HG02884 (cell line): ENCODE results near the gene LRRK1.

Experiments used
- ATAC-seq: cut with Tn5 transposase; IDR thresholded peaks from one replicate; pipeline ENCODE4 v1.9.1; 2021; ENCODE audit warnings: mild to moderate bottlenecking, moderate library complexity; ENCODE audit not compliant: unreplicated experiment

Gene LRRK1

DNA sequence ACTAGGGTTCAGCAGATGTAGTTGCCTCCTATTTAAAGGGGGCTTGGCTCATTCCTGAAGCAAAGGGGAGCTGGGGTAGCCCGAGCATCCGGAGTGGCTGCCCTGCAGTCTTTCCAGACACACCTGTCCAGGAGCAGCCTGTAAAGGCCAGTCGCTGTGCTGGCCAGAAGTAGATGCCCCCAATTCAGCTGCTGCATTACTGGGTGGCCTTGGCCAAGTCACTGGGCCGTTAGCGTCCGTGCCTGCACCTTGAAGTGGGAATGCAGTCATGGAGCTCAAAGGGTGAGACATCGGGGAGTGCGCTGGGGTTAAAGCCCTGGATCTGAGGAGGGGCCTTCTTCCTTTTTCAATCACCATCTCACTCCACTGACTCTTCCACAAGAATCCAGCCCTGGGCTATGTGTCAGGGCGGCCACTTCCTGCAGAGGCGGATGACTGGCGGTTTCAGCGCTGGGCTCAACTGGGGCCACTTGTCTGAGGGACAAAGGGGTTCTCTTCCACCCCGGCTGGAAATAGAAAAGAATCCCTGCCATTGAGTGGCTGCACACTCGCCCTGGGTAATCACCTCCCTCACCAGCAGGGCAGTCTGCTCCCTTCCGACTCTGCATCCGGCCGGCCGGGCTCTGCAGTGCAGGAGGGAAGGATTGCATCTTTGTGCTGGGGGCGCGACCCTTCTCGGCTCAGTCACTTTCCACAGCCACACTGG lies 27.7 kb upstream of the LRRK1 start:
- no peak for ATAC-seq

DNA sequence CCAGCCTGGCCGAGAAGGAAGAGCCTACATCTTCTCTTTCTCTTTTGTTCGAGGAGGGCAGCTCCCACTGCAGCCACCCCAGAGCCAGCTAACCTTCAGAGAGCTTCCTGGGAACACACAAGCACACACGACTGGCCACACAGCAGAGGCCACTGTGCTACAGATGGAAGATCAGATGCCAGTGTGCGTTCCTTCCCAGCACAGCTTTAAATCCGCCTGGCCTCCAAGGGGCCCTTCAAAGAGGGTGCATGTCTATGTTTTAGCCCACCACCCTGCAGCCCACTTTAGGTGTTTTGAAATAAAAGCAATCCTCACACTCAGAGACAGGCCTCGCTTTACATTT lies 27.2 kb upstream of the LRRK1 start:
- no peak for ATAC-seq

DNA sequence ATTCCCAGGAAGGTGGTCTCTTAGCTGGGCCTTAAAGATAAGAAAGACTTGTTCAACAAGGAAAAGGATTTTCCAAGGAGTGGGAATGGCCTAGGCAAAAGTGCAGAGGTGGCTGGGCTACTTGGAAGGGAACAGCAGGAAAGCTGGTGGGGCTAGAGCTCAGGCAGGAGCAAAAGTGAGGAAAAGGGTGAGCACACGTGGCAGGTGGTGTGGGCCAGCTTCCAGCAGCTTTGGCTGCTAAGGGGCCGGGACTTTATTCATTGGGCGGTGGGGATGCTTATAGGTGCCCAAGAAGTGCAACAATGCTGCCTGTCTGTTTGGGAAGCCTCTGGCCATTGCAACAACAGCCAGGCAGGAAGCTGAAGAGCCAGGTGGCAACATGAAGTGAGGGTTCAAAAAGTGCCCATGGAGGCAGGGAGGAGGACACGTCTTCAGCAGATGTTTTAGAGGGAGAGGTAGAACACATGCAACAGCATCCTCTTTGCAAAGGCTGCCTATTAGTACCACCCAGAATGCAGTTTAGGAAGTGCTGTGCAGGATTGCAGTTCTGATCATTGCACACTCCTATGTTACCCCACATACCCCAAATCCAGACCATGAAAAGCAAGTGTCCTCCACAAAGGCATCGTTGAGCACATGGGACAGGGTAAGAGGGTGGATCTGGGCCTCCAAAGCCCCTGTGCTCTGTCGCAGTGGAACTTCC lies 25.7 kb upstream of the LRRK1 start:
- ATAC-seq: no peak

DNA sequence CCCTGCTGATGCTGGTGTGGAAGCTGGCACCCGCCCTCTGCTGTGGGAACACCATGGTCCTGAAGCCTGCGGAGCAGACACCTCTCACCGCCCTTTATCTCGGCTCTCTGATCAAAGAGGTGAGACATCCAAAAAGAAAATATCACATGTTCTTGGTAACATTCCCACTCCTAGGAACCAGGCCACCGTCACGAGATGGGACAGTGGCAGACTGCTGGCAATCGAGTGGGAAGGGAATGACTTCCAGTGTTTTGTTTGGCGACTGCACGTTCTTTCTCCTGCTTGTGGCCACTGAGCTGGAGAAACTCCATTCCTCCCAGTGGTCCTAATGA lies 25.2 kb upstream of the LRRK1 start:
- no peak for ATAC-seq

DNA sequence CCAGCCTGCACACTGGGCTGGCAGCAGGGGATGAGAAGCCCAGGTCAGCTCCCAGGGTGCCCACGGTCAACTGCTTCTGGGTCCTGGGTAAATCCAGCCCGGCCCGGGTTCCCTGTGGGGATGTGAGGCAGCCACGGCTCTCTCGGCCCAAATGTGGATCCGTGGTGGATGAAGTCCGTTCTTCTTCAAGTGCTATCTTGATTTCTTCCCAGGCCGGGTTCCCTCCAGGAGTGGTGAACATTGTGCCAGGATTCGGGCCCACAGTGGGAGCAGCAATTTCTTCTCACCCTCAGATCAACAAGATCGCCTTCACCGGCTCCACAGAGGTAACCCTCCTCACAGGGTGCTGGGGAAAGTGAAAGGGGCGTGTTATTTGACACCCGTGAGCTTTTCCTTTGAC lies 23.4 kb upstream of the LRRK1 start:
- ATAC-seq: no peak

DNA sequence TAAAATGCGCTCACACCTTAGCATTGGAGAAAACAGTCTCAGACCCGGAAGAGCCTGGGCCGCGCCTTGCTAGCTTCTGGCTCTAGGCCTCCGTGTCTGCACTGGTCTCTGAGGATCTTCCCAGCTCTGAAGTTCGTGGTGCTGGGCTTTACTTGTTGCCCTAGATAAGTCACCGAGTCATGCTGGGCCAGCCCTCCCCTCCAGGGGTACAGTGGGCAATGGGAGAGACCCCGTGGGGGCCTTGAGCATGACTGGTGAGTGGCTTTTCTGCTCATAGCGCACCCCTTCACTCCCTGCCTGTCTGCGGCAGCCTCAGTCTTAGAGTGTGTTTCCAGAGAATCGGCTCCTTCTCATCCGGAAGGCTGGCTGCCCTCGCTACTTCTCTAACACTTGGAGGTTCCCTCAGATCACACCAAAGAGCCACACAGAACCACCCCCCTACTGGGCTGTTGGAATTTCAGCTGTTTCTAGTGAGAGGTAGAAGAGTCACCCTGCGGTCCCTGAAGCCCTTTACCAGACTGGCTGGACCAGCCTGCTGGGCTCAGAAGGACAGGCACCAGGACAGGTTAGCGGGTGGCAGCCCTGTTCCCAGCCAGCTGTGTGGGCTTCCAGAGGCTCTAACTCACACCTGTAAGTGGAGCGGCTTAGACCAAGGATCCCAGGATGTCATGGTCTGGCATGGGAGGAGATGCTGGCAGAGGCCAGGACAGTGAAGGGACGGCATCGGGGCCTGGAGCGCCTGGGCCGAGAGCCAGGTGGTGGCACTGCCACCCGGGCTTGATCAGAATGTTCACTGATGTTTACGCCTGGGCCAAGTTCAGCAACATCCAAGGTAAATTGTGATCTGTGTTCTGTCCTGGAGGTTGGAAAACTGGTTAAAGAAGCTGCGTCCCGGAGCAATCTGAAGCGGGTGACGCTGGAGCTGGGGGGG lies 21.7 kb upstream of the LRRK1 start:
- no peak for ATAC-seq

DNA sequence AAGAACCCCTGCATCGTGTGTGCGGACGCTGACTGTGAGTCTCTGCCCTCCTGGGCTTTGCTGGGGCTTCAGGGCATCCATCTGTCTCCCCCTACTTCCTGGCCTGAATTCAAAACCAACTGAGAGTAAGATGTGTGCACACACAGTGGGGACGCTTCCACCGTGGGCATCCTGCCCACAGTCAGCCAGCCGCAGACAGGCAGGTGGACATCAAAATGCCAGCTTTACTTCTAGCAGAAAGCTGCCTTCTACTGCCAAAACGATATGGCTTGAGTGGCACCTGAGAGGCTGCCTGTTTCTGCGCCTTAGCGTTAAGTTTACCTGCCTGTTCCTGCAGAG lies 21.0 kb upstream of the LRRK1 start:
- ATAC-seq: no peak

DNA sequence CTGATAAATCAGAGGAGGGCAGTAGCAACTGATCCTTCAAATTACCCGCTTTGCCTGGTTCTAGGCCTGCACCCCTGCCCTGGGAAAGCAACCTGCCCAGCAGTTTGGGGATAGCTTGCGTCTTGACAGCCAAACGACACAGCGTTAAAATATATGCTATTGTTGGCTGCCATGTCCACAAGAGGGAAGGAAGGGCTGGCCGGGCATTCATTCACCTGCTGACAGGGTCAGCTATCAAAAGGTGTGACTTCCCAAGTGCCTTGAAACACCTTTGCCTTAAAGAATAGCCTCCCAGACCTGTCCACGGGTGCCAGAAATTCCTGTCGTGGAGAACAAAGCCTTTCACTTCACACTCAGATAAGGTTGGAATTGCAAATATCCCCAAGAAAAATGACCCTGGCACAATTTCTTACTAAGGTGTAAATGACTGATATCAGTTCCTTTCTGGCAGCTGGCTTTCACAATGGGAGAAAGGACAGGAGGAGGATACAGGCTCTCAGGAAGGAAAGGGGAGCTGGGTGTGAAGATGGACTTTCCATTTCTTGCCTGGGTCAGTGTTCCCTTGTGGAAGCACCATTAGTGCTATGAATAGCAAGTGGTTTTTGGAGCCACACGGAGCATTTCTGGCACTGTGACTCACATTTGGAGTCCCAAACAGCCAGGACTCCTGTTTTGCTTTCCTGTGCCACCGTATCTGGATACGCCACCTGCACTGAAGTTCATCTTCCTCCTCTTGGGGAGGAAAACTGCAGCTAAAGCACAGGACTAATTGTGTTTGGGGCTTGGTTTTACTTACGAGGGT lies 20.3 kb upstream of the LRRK1 start:
- no peak for ATAC-seq

DNA sequence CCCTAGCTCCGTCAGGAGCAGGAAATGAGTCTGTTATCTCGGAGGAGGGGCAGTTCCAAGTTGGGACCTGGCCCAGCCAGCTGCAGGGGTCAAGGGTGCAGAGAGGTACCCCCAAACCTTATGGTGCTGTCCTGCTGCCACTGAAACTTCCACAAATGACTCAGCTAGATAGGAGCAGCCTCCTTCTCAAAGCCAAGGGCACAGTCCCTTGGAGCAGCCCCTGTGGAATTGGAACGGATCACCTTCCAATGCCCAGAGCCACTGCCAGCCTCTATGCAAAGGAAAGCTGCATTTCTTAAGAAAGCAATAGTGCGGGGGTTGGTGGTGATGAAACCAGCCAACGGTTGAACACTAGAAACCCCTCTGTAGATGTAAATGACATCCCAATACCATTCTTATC lies 19.6 kb upstream of the LRRK1 start:
- ATAC-seq: no peak

DNA sequence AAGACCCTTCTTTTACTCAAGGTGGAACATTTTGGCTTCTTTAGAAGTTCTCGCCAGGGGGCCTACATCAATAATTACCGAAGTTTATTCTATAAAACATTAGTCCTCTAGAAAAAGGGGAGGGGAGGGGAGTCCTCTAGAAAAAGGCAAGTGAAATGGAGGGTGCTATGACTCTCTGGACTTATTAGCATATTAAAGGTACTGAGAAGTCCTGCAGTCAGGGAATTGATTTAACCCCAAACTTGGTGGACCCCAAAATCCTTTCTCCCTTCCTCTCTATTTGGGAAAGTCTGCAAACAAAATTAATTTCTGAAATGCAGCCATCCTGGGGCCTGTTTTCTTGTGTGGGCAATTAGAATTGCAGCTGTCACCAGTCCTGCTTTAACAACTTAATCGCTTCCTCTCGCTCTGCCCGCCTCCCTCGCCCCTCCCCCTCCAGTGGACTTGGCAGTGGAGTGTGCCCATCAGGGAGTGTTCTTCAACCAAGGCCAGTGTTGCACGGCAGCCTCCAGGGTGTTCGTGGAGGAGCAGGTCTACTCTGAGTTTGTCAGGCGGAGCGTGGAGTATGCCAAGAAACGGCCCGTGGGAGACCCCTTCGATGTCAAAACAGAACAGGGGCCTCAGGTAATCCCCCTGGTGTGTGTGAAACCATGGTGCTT lies 18.9 kb upstream of the LRRK1 start:
- no peak for ATAC-seq

DNA sequence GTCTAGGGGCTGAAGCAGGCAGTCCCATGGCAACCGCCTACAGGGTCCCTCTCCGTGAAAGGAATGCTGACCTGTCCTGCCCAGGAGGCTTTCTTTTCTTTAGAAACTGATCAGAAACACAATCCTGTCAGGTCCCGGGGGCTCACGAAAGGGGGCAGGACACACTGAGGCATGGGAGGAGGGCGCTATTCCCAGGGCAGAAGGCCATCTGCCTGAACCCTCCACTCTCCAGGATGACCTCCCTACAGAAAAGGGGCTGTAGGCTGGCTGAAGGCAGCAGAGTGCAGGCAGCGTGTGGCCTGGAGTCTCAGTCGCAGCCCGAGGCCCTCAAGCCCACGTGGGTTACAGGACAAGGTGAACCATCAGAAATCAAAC lies 18.4 kb upstream of the LRRK1 start:
- no peak for ATAC-seq

DNA sequence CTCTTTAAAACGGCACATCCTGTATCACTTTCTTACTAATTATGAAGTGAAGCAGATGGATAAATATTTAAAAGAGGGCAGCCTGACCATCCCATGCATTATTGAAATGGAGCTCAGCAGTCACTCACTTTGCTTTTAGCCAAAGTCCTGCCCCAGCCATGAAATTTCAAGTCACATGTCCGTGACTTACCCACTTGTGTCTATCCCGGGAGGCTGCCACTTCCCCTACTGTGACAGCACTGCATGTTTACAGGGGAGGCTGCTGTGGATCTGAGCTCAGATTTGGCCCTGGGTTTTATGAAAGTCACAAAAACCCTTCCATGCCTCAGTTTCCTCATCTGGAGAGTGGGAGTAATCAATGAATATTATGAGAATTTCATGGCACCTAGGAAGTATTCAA lies 17.9 kb upstream of the LRRK1 start:
- ATAC-seq: no peak

DNA sequence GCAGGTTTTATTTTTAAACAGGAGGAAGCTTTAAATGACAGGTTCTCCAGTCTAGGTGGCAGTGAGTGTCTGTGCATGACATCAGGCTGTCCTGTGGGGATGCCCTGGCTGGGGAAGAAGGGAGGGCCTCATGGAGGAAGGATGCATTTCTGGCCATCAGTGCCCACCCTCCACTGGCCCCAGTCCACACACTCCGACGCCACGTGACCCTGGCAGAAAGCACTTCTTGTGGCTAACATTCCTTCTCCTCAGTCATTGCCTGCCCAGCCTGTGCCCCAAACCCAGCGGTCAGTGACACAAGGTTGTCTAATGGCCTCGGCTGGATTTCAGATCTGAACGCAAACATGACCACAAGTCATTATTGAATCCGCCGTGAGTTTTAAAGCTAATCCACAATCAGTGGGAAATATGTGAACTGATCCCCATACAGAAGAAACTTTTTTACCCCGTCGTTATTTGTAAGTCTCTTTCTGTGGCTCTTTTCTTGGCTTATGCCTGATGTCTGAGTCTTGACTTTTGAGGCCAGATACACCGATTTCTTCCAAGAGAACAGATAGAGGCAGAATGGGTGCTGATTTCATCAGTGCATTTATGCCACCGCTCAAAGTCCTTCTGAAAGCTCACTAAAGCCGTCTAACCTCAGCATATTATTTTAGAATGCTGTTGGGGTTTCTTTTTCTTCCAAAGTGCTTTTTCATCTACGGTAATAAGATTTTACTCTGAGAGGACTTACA lies 17.3 kb upstream of the LRRK1 start:
- no peak for ATAC-seq

DNA sequence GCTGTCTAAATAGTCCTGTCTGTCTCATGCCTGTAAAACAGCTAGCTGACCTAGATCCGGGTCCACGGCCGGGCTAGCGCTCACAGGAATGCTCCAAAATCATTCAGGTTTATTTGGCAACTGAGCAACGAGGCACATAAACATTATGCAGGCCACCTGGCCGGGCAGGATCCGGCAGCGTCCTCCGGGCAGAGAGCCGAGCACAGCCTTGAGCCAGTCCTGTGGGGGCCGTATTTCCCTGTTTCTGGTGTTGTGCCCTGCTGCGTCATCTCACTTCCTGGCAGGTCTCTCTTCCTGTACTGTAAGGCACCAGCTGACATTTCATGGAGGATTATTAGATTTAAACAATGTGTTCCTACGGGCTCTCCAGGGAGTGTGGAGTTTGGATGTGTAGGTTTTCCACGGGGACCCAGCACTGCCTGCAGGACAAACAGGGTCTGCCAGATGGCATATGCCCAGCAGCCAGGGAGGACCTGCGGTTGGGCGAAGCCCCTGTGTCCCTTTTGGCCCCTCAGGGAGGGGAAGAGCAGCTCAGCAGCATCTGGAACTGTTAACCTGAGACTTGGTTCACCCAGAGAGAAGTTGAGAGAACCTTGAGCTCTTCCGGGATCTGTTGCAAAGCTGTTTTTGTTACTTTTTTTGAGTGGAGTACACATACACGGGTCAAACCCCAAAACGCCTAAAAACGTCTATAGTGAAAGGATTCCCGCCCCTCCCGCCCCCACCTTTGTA lies 16.6 kb upstream of the LRRK1 start:
- ATAC-seq: no peak

DNA sequence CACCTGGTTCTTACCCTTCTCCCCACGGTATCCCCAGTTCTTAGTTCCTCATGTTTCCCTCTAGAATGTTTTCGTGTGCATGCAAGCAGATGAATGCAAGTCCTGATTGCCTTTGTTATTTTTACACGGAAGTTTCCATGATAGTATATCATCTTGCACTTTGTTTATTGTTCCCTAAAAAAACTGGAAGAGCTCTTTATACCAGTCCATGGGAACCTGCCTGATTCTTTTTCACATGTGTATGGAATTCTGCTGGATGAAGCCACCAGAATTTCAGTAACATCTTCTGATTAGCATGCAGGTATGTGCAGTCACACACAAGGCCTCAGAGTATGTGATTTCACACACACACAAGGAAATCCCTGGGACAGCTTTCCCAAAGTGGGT lies 16.0 kb upstream of the LRRK1 start:
- no peak for ATAC-seq

DNA sequence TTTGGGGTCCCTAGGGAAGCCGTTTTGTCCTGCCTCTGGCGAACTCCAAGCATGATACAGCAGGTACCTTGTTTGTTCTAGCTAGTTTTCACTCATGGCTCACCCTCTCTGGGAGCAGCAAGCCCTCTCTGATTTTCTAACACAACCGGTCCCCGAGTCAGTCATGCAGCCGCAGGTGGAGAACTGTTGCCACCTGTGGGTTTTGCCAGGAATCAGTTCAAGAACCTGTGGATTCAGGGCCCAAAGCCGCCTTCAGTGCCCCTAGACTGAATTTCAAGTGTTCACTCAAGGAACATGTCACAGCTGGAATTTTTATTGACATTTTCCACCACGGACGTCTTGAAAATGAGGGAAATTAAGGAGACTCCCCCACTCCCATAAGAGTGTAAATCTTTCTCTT lies 13.3 kb upstream of the LRRK1 start:
- no peak for ATAC-seq

DNA sequence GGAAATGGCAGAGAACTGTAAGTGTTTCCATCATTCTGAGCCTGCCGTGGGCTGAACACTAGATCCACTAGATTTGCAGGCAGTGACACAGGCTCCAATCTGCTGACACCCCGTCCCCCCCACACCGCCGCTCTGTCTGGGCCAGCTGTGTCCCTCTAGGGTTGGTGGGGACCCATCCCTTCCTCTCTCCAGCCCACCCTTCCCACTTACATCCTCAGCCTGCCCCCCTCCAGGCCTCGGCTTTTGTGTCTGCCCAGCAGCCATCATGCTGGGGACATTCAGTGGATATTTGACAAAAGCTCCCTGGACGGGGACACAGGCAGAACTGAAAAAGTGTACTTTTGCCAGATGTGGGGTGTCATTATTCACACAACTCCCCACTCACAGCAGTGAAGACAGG lies 10.7 kb upstream of the LRRK1 start:
- no peak for ATAC-seq

DNA sequence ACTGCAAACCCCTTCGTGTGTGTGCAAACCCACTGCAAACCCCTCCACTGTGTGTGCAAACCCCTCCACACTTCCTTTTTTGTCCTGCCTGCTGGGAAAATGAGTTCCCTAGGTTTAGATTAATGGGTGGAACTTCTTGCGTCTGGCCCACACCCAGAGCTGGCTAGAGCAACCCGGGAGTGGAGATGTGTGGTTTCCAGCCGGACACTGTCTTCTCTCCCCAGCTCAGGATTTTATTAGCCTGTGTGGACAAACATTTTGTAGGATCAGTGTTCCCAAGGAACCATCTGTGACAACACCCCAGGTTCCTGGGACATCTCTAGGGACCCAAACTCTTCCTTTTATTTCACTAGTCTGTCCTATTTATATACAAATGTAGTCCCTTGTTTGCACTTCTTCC lies 9.6 kb upstream of the LRRK1 start:
- no peak for ATAC-seq
